HEK293 (cell line): ENCODE data around the gene MAD2L1BP.
A peak's percentile ranks its signal among the peaks of the same experiment; 100 is the strongest.

ENCODE experiments used
- CTCF ChIA-PET: fragments of 350-600 bp; formaldehyde crosslinking; extraction: SDS; loops from one replicate; lab custom pipeline; 2021; ENCODE audit warnings: antibody characterized with exemption; lab: Yijun Ruan, JAX
- POLR2A ChIA-PET: fragments of 300-600 bp; formaldehyde crosslinking; extraction: SDS; loops from one replicate; lab custom pipeline; 2020; ENCODE audit warnings: antibody characterized with exemption, inconsistent platforms; lab: Yijun Ruan, JAX
- H3K27ac ChIP-seq: fragments of 200-500 bp; sonication (Bioruptor generic); 2 replicates; pipeline ENCODE4 v1.5.1; 2014; ENCODE audit warnings: low read depth, low read length, control low read depth, inconsistent platforms; ENCODE audit errors: extremely low read depth
- H3K36me3 ChIP-seq, 2 experiments: fragments of 200-500 bp in 1 of 2; sonication (Bioruptor generic) in 1 of 2; 1 replicate in 1 of 2; 2 replicates in 1 of 2; pipeline ENCODE4 v1.5.1; 2014 to 2017; ENCODE audit warnings: inconsistent platforms in 2 of 2, low read length in 2 of 2; ENCODE audit not compliant: control insufficient read depth in 2 of 2, insufficient read depth in 1 of 2
- H3K4me1 ChIP-seq: fragments of 200-500 bp; sonication (Bioruptor generic); 2 replicates; pipeline ENCODE4 v1.5.1; 2014; ENCODE audit warnings: mild to moderate bottlenecking, low read length, inconsistent platforms; ENCODE audit not compliant: control insufficient read depth, insufficient read depth
- H3K4me3 ChIP-seq: 2 replicates; pipeline ENCODE4 v1.5.1; 2011; ENCODE audit warnings: low read depth, mild to moderate bottlenecking, control low read depth, low read length, moderate library complexity
- H3K9me3 ChIP-seq: fragments of 200-500 bp; sonication (Bioruptor generic); 2 replicates; pipeline ENCODE4 v1.5.1; 2014; ENCODE audit warnings: low read depth, low read length, inconsistent platforms; ENCODE audit not compliant: control insufficient read depth, insufficient read depth
- GLI2 ChIP-seq: fragments of 450-650 bp; formaldehyde crosslinking; IDR thresholded peaks from 2 replicates; pipeline ENCODE4; 2017; ENCODE audit warnings: missing biosample characterization, missing genetic modification characterization, low read depth, borderline replicate concordance
- GLIS2 ChIP-seq: fragments of 450-650 bp; formaldehyde crosslinking; IDR thresholded peaks from 2 replicates; pipeline ENCODE4 v1.5.1; 2016; ENCODE audit warnings: missing biosample characterization, missing genetic modification characterization
- PATZ1 ChIP-seq: fragments of 450-650 bp; formaldehyde crosslinking; IDR thresholded peaks from 2 replicates; pipeline ENCODE4 v1.5.1; 2016; ENCODE audit warnings: missing biosample characterization, missing genetic modification characterization
- YY2 ChIP-seq: fragments of 450-650 bp; formaldehyde crosslinking; IDR thresholded peaks from 2 replicates; pipeline ENCODE4 v1.5.1; 2016; ENCODE audit warnings: missing biosample characterization, missing genetic modification characterization
- ZBTB8A ChIP-seq: fragments of 450-650 bp; formaldehyde crosslinking; IDR thresholded peaks from 2 replicates; pipeline ENCODE4 v1.5.1; 2016; ENCODE audit warnings: missing biosample characterization, missing genetic modification characterization
- ZNF146 ChIP-seq: fragments of 450-650 bp; formaldehyde crosslinking; IDR thresholded peaks from 2 replicates; pipeline ENCODE4 v1.5.1; 2016; ENCODE audit warnings: missing biosample characterization, missing genetic modification characterization
- ZNF18 ChIP-seq: fragments of 450-650 bp; formaldehyde crosslinking; IDR thresholded peaks from 2 replicates; pipeline ENCODE4 v1.5.1; 2016; ENCODE audit warnings: missing biosample characterization, missing genetic modification characterization
- ZNF19 ChIP-seq: fragments of 450-650 bp; formaldehyde crosslinking; IDR thresholded peaks from 2 replicates; pipeline ENCODE4; 2016; ENCODE audit warnings: missing biosample characterization, missing genetic modification characterization, low read depth
- ZNF23 ChIP-seq: fragments of 450-650 bp; formaldehyde crosslinking; IDR thresholded peaks from 2 replicates; pipeline ENCODE4 v1.5.1; 2016; ENCODE audit warnings: missing biosample characterization, missing genetic modification characterization, borderline replicate concordance
- ZNF416 ChIP-seq: fragments of 450-650 bp; formaldehyde crosslinking; IDR thresholded peaks from 2 replicates; pipeline ENCODE4 v1.5.1; 2016; ENCODE audit warnings: missing biosample characterization, missing genetic modification characterization
- ZNF423 ChIP-seq: fragments of 450-650 bp; formaldehyde crosslinking; IDR thresholded peaks from 2 replicates; pipeline ENCODE4 v1.5.1; 2016; ENCODE audit warnings: missing biosample characterization, missing genetic modification characterization
- ZNF488 ChIP-seq: fragments of 450-650 bp; formaldehyde crosslinking; IDR thresholded peaks from 2 replicates; pipeline ENCODE4 v1.5.1; 2016; ENCODE audit warnings: missing biosample characterization, missing genetic modification characterization
- ZNF501 ChIP-seq: fragments of 450-650 bp; formaldehyde crosslinking; IDR thresholded peaks from 2 replicates; pipeline ENCODE4 v1.5.1; 2016; ENCODE audit warnings: missing biosample characterization, missing genetic modification characterization
- ZNF513 ChIP-seq: fragments of 450-650 bp; IDR thresholded peaks from 2 replicates; pipeline ENCODE4 v1.5.1; 2018; ENCODE audit warnings: missing biosample characterization, missing genetic modification characterization
- ZNF558 ChIP-seq: fragments of 450-650 bp; formaldehyde crosslinking; IDR thresholded peaks from 2 replicates; pipeline ENCODE4 v1.5.1; 2016; ENCODE audit warnings: missing biosample characterization, missing genetic modification characterization
- ZNF561 ChIP-seq: fragments of 450-650 bp; IDR thresholded peaks from 2 replicates; pipeline ENCODE4 v1.5.1; 2018; ENCODE audit warnings: missing biosample characterization, missing genetic modification characterization, borderline replicate concordance
- ZNF707 ChIP-seq: fragments of 450-650 bp; formaldehyde crosslinking; IDR thresholded peaks from 2 replicates; pipeline ENCODE4 v1.5.1; 2016; ENCODE audit warnings: missing biosample characterization, missing genetic modification characterization
- ZSCAN16 ChIP-seq: fragments of 450-650 bp; formaldehyde crosslinking; IDR thresholded peaks from 2 replicates; pipeline ENCODE4 v1.5.1; 2016; ENCODE audit warnings: missing biosample characterization, missing genetic modification characterization

The MAD2L1BP gene

GRCh38 chr6:43665376-43665775, 29.7 kb downstream of the MAD2L1BP start:
- Histone ChIP-seq H3K4me1 (peaks cover 3% of the 10 kb centered on the region; the same call in 1 of the 2 replicates), H3K4me3 (no peak overlapping the region)
- ChIA-PET CTCF (interaction anchor here (0.5 to 7.2 kb wide), 19 partner anchors 11 to 414 kb away, joined by 3 to 101 read pairs (median 5); partner anchors contain the start of gene MRPS18A), POLR2A (interaction anchor here (1.1 to 1.4 kb wide), 3 partner anchors 18 to 36 kb away, joined by 3 to 4 read pairs (median 4); partner anchors contain the start of genes GTPBP2 and RSPH9)
- TF ChIP-seq ZNF18 (tag by site-specific recombination) (no peak), ZSCAN16 (tag by site-specific recombination) (no peak), ZNF19 (tag by site-specific recombination) (no peak), ZNF513 (tag by site-specific recombination) (no peak), GLI2 (no peak)
- TF ChIP-seq, all 188 proteins: peak for 0
- Histone ChIP-seq H3K27ac (no peak overlapping the region), H3K36me3 (peaks cover 0 to under 1% of the 10 kb centered on the region in 2 experiments; a peak in 1 of 3 replicates), H3K9me3 (no peaks in the 10 kb centered on the region)

- Histone ChIP-seq H3K4me1 (peaks cover 3% of the 10 kb centered on the region; the same call in 1 of the 2 replicates), H3K9me3 (no peaks in the 10 kb centered on the region), H3K36me3 (peaks cover 0 to 10% of the 10 kb centered on the region in 2 experiments; a peak in 1 of 3 replicates), H3K4me3 (no peak overlapping the region), H3K27ac (no peak overlapping the region)
- ChIA-PET CTCF (interaction anchor here (0.5 to 7.2 kb wide), 39 partner anchors 10 to 947 kb away, joined by 3 to 101 read pairs (median 5); partner anchors contain the start of genes MRPS18A, RSPH9 and VEGFA), POLR2A (interaction anchor here (1.3 to 4.6 kb wide), 4 partner anchors 19 to 104 kb away, joined by 4 to 36 read pairs (median 12); partner anchors contain the start of genes GTPBP2, MAD2L1BP and VEGFA)
- TF ChIP-seq ZNF488 (tag by site-specific recombination): no peak
- no peak for TF ChIP-seq ZNF23 (tag by site-specific recombination)
- no peak for TF ChIP-seq ZNF416 (tag by site-specific recombination)
- no peak for TF ChIP-seq ZNF558
These were observed 30.7 kb downstream of the MAD2L1BP start for GRCh38 chr6:43666196-43666920.

- CTCF ChIA-PET: interaction anchor here (0.6 to 7.2 kb wide), 63 partner anchors 9 to 686 kb away, joined by 3 to 101 read pairs (median 5); partner anchors contain the start of genes GTPBP2, MRPS18A, RSPH9 and VEGFA
- Histone ChIP-seq H3K27ac (peak overlapping the region; percentile 19), H3K4me3 (peak overlapping the region; percentile 10; the same call in 1 of the 2 replicates), H3K9me3 (no peaks in the 10 kb centered on the region), H3K4me1 (peaks cover 3% of the 10 kb centered on the region; the same call in 1 of the 2 replicates), H3K36me3 (peaks cover 0 to 21% of the 10 kb centered on the region in 2 experiments; a peak in 1 of 3 replicates)
- POLR2A ChIA-PET: interaction anchor here (0.6 to 4.6 kb wide), 15 partner anchors 8 to 411 kb away, joined by 3 to 36 read pairs (median 4); partner anchors contain the start of genes GTPBP2, MAD2L1BP, MRPS18A and VEGFA
- TF ChIP-seq GLIS2 (peak; percentile 93), ZNF501 (tag by site-specific recombination) (peak; percentile 73; the same call in 1 of the 2 replicates), YY2 (tag by site-specific recombination) (no peak), ZNF707 (tag by site-specific recombination) (no peak), ZNF513 (tag by site-specific recombination) (peak; percentile 59), ZBTB8A (tag by site-specific recombination) (0 out of 2 replicates have a peak, but pooled peaks have one; percentile 43), ZNF146 (tag by site-specific recombination) (no peak), PATZ1 (tag by site-specific recombination) (peak; percentile 81), ZNF561 (tag by site-specific recombination) (0 out of 2 replicates have a peak, but pooled peaks have one; percentile 27), ZNF423 (tag by site-specific recombination) (no peak)
These were observed 31.9 kb downstream of the MAD2L1BP start for GRCh38 chr6:43667245-43668150.
